HG03575 (cell line): ENCODE results near the gene REG3A.

Source experiments
- ATAC-seq: cut with Tn5 transposase; IDR thresholded peaks from one replicate; pipeline ENCODE4 v1.9.1; 2021; ENCODE audit not compliant: unreplicated experiment, insufficient number of reproducible peaks, low FRiP score; ENCODE audit errors: extremely low read depth

The REG3A gene

DNA sequence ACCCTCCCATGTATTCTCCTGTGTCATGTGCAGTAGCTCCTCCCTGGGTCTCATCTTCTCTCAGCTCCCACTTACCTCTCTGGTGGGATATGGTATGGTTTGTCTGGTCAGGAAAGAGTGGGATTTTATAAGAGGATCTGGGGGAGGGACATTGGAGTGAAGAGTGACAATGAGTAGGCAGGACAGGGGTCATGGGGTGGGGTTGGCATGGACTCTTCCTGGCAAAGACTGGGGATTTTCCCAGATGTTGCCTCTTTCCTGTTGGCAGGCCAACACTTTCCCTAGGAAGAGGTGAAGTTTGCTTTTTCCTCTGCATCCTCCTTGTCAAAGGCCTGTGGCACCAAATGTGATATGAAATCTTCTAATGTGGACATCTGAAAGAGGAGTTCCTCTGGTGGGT is at the start of gene REG3A:
TSS of gene REG3A (minus strand) at position 101 of the 400 bp plus-strand sequence. CDS start 348 bp downstream, outside the sequence.
- ATAC-seq = no peak

DNA sequence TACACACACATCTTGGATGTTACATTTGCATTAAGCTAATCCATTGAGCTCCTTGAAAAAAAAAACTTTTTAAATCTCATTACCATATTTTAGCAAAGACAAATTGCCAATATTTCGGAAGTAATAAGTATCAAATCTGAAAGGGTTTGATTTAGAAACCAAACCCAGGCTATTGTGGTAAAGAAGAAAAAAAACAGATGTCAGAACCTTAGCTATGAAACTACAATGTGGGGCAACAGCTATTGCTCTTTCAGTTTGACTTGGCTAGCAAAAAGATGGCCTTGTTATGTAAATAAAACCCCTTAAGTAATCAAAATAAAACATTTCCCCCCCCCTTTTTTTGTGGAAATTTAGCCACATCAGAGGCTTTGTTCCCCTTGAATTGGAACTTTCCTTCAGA is 41.2 kb upstream of the REG3A start:
- ATAC-seq = no peak

DNA sequence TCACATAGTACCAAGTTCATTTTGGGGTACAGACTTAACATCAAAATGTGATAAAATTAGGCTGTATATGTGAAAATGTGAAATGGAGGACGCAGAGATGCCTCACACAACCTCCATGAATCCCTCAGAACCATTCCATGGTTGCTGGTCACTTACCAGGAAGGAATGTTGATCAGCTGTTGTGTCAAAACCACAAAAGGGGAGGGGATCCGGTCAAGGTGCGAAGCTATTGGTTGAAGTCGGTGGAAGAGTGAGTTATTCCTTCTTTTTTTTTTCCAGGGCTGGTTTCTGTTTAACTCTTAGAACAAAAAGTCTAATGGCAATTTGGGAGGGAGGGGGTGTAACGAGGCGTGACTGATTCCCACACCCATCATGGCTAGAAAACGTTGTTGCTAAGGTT is 32.3 kb upstream of the REG3A start:
- no peak for ATAC-seq

DNA sequence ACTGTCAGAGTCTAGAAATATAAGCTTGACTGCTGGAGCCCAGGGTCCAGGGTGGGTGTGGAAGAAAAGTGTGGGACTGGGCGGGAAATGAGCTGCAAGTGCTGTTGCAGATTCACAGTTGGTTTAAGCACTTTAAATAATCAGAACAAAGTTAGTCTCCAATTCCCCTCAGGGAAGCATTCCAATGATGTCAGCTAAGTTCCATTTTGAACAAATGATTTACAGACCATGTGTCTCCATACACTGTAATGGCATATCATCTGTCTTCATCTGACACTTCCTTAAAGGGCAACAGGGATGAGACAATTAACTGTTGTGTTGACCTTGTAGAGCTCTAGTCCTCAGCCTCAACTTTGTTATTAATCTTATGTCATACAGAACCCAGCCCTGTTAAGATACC is 31.5 kb upstream of the REG3A start:
- no peak for ATAC-seq

DNA sequence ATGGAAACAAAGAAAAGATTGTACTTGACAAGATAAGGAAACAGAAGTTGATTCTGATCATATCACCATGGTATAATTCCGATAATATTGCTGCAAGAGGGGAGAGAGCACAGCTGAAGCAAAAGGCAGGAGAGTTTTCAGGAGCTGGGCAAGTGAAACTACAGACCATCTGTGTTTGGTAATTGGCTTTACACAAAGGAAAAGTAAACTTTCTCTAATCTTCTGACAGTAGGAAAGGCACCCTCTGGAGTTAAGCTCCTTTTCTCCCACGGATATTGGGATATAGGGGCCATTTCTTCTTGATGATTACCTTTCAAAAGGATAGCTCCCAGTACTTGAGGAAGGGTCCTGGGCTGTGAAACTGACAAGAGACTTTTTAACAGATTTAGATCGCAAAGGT is 29.9 kb upstream of the REG3A start:
- no peak for ATAC-seq

DNA sequence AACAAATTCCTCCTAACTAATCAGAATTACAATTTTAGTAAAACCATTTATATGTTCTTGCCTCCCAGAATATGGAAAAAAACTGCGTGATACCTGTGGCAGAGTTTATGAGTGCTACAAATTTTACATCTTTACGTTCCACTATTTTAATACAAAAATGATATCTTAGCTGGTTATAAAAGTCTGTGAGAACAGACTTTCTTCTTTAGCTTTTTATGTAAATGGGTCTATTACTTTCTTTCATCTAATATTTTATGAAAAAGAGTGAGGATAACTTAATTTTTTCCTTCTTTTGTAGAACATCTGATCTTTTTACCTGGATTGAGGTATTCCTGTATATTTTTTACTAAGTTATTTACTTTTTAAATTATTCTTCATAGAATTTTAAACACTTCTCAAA is 22.1 kb upstream of the REG3A start:
- no peak for ATAC-seq

DNA sequence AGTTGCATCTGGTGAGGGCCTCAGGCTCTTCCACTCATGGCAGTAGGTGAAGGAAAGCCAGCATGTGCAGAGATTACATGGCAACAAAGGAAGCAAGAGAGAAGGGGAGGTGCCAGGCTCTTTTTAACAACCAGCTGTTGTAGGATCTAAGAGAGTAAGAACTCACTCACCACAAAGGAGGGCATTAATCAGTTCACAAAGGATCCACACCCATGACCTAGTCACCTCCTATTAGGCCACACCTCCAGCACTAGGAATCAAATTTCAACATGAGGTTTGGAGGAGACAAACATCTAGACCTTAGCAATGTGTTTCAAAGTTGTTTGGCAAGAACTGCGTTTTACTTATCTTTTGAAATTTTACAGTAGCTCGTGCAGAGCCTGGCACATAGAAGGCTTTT is 20.5 kb upstream of the REG3A start:
- ATAC-seq = no peak

DNA sequence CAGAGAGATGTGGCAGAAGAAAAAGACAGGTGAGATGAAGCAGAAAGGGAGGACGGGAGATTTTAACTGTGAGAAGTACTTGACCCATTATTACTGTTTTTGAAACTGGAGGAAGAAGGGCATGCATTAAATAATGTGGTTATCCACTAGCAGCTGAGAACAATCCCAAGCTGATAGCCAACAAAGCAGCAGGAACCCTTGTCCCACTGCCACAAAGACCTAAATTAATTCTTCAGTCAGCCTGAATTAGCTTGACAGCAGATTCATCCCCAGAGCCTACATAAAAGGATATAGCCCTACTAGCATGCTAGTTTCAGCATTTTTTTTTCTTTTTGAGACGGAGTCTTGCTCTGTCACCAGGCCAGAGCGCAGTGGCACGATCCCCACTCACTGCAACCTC is 19.5 kb upstream of the REG3A start:
- ATAC-seq = no peak

DNA sequence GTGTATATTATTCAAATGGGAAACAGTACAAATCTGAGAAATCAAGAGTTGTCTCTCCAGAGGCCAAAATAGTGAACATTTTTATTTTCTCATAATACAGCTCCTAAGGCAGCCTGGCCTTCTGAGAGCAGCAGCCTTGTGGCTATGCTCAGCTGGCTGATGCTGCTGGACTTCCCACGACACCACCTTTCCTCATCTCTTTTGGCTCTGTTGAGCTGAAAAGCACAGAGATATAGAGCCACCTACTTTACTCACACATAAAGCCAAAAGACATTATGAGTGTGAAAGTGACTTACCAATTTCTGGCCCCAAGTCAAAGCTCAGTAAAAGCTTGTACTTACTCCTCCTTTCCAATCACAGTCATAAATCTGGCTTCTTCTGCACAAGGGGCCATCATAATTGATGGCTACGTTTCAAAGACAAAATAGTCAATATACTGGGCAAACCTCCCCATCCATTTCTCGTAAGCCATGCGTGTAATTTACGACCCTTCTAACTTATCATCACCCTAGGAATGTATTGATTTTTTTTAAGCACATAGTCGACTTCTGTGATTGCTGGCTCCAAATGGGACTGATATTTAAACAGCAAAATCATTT is 18.6 kb upstream of the REG3A start:
- ATAC-seq = no peak

DNA sequence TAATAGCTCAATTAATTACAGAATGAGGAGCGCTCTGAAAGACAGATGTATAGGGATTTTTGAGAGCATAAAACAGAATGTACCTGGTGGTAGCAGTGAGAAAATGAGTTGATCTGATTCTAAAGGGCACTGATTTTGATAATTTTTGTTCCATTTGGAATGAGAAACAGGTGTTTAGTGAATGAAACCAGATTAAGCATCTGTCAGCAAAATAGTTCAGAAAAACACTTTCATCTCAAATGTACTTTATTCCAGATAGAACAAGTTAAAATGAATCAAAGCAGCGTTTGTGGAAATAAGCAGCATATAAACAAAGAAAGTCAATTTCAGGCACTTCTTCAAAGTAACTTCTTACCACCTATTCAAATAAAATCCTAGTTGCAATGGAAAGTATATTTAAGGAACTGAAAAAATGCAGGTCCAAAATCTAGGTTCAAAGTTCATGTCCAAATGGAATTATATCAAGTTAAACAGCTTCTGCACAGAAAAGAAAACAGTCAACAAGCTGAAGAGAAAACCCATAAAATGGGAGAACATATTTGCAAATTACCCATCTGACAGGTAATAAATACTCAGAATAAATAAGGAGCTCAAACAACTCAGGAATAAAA is 11.9 kb upstream of the REG3A start:
- ATAC-seq = no peak

DNA sequence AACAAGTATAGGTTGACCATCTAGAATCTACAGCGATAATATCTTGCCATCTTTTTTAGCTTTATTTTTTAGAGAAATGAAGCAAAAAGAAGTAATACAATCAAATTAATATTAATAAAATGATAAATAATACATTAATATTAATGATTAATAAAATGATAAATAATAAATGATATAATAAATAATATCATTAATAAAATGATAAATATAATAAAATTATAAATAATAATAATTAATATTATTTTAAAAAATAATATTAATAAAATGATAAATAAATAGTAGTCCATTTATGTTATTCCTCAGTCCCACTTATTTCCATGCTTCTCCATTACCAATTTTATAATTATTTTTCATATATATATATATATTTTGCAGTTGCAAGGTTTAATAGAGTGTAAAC is 3.2 kb upstream of the REG3A start:
- ATAC-seq = no peak

DNA sequence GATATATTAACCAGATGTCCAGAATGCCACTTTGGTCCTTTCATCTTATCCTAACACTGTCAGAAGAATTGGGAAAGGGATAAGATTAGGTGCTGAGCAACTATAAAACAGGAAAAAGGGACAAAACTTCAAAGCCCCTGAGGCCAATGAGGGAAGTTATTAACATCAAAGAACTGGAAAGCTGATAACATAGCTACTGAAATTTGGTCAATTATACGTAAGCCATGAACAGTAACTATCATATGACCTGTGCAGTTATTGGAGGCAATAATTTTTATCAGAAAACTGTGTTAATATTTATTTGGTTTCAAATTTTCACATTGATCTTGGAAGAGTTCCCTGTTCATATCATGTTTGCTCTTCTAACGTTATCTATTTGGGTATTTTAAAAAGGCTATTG is 2.6 kb upstream of the REG3A start:
- no peak for ATAC-seq

DNA sequence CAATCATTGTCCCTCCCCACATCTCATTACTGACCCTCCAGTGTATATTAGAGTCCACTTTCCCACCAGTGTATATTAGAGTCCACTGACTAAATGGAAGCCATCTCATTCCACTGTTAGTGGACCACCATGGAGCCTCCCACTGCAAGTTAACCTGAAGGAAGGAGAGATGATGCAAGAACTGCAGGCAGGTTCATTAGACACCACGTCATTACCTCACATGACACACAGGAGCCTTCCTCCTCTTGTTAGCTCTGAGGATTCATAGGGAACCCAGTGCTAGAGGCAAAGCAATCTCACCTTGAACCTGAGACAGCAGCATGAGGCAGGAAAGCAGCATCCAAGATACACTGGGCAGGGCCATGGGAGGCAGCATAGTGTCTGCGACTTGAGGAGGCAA is 523 bp downstream of the REG3A start:
- no peak for ATAC-seq

DNA sequence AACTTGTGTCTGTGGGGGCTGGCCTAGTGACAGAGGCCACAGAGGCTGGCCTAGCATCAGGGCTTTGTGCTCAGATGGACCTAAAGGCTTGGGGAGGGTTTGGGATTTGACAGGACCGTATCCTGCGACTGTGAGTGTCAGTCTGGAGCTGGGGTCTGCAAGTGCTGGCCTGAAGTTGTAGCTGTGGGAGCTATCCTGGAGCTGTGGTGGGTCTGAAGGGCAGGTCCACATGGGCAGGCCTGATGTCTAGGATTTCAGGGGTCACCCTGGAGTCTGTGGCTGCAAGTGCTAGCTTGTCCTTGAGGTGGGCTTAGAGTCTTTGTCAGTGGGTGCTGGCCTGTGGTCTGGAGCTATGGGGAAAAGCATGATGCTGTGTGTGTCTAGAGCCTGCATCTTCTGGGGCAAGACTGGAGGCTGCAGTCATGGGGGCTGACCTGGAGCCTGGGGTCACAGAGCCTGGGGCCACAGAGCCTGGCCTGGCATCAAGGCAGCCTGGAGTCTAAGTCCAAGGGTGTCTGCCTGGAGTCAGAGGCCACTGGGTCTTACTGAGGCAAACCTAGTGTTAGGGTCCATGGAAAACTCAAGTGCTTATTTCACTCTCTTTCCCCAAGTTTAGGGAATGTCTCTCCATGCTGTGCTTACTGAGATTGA is 3.6 kb downstream of the REG3A start:
- no peak for ATAC-seq

DNA sequence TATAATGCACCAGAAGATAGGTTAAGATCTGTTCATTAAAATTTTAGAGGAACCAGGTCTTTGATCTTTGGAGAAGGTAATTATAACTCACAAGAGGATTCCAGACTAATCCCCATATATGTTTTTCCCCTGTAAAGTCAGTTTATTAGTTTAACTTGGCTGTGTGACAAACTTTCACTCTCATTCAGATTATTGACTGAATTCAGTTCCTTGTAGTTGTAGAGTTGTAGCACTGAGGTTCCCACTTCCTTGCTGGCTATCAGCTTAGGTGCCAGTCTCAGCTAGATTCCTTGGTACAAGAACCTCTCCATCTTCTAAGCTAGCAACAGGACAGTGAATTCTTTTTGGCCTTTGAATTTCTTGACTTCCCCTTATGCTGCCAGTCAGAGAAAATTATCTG is 20.1 kb downstream of the REG3A start:
- no peak for ATAC-seq

DNA sequence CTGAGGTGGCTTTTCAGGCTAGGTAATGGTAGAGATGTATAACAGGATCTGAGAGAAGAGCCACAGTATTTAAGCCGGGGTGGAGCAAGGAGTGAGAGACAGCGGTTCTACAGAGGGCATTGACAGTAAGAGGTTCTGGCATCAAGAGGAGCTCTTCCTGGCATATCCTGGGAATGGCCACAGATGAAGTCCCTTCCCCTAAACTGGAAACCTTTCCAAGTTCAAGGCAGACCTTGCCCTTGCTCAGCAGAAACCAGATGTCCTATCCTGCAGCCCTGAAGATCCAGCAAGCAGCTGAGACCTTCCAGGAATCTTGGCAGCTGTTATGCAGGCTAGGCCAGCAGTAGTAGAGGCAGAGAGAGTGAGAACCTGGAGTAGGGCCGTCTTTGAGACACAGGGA is 21.2 kb downstream of the REG3A start:
- no peak for ATAC-seq

DNA sequence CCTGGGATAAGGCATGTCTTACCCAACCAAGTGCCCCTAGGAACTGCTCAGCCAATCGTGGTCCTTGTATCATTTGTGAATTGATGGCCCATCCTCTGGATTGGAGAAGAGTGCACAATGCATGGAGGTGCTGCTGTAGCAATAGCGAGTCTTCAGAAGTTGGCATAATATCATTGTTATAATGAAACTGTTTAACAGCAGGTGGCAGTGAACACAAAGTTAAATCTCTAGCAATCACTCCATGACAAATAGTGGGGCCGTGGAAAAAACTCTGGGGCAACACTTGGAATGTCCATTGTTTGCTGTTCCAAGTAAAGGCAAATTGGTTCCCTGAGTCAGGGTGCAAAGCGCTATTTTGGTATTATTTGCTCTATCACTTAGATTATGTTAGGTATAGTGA is 27.9 kb downstream of the REG3A start:
- ATAC-seq = no peak

DNA sequence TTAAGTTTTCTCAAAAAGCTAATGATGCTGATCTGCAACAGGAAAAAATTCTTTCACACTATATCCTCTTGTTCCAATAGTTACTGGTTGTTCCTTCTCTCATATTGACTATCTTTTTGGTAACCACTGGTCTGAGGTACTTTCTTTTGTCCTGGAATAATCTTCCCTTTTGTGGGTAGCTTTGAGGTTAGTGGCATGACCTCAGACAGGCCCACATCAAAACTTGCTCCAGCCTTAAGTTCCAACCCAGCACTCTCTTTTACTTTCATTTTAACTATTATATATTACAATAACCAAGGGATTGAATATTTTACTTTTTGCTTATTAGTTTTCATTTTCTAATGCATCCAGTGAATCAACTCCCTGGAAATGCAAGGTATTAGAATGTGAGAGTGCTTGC is 29.7 kb downstream of the REG3A start:
- no peak for ATAC-seq

DNA sequence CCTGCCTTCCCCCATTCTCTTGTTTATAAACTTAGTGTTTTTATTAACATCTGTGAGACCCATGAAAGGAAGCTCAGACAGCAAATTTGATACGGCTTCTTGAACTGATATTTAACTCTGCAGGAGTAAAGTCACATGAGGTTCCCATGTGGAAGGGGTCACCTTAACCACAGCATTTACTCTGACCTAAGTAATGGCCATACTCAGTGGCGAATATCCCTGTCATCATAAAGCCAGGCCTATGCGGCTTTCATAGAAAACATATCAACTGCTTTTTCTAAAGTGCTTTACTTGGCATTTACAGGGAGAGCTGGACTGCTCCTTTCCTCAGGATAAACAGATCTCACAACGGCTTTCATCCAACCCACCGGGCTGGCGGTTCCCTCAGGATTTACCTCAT is 30.3 kb downstream of the REG3A start:
- no peak for ATAC-seq

DNA sequence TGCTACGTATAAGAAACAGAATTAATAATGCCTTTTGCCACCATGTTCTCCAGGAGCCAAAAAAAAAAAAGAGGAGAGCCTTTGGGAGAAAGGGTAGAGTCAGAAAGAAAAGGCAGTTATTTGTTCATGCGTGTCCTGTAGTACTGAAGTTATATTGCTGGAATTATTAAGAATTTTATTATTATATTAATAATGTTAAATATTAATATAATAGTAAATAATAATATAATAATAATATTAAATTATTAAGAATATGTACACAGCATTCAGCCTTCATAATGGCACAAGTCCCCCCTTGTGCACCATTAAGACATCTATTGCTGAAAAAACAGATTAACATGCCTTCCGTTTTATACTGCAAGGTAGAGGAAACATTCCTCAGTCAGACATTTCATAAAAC is 31.1 kb downstream of the REG3A start:
- ATAC-seq = no peak

DNA sequence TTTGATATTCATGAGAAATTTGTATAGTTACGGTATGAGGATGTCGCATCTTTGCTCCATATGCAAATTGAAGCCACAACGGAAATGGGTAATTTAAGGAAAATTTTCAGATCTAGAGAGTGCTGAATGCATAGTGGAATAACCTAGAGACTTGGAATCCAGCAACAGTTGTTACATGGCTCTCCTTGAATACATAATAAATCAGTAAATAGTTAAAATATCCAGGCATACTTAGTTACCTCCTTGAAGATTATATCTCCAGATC is 33.9 kb downstream of the REG3A start:
- no peak for ATAC-seq
